ENCODE results near the gene CTAGE6.
"Not testable (repeated sequence)": the region's sequence is repeated elsewhere in the genome, so short reads cannot be mapped to it uniquely, and the experiment has no call there.

Gene CTAGE6

GRCh38 chr7:143714581-143715454 lies 42.7 kb downstream of the CTAGE6 start:
- DNase-seq: not testable (repeated sequence)

- not testable (repeated sequence) for DNase-seq
These were observed 45.1 kb downstream of the CTAGE6 start for GRCh38 chr7:143712381-143712780.

GRCh38 chr7:143711727-143712324 lies 45.7 kb downstream of the CTAGE6 start:
- DNase-seq: not testable (repeated sequence)

- DNase-seq: not testable (repeated sequence)
These were observed 47.6 kb downstream of the CTAGE6 start for GRCh38 chr7:143709895-143710294.
